GM12872 (cell line): ENCODE data around the gene KRTAP9-6.

Experiments
- TF ChIP-seq, protein P1 (sequence below): IDR thresholded peaks from 3 replicates; pipeline ENCODE4 v1.5.1; 2011; ENCODE audit warnings: low read depth, mild to moderate bottlenecking, low read length, moderate library complexity; ENCODE audit not compliant: insufficient read depth

KRTAP9-6 gene

DNA sequence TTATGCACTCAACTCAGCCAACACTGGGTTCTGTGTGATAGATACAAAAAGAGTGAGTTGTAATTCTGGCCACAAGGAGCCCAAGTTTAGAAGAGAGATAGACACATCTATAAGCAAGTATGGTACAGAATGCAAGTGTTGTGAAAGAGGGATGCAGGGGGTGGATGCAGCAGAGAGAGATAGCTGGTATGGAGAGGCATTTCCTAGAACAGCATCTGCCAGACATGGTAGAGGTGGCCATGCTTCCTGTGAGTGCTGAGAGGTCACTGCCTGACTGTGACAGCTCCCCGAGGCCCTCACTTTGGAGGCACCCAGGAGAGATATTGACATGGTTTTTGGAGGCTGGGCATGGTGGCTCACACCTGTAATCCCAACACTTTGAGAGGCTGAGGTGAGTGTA lies 45.9 kb downstream of the KRTAP9-6 start:
- TF ChIP-seq, protein P1, sequence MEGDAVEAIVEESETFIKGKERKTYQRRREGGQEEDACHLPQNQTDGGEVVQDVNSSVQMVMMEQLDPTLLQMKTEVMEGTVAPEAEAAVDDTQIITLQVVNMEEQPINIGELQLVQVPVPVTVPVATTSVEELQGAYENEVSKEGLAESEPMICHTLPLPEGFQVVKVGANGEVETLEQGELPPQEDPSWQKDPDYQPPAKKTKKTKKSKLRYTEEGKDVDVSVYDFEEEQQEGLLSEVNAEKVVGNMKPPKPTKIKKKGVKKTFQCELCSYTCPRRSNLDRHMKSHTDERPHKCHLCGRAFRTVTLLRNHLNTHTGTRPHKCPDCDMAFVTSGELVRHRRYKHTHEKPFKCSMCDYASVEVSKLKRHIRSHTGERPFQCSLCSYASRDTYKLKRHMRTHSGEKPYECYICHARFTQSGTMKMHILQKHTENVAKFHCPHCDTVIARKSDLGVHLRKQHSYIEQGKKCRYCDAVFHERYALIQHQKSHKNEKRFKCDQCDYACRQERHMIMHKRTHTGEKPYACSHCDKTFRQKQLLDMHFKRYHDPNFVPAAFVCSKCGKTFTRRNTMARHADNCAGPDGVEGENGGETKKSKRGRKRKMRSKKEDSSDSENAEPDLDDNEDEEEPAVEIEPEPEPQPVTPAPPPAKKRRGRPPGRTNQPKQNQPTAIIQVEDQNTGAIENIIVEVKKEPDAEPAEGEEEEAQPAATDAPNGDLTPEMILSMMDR: no peak

DNA sequence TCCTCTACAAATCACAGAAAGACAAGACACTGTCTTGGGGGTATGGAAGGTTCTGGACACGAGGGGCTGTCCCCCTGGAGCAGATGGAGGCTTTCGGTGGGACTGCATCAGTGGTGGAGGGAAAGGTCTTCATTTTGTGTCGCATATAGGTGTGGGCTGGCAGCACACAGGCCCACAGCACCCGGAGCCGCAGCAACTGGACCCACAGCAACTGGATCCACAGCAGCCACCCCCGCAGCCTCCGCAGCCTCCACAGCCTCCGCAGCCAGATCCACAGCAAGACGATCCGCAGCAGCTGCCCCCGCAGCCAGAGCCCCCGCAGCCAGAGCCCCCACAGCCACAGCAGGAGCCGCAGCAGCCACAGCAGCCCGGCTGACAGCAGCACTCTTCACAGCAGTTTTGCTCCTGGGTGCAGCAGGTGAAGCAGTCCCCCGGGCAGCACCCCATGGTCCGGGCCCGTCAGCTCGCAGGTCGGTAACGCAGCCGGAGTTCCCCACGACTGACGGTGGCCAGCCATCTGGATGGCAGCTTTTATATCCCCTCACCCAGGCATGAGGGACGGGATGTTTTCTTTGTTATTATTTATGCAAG lies 50.1 kb downstream of the KRTAP9-6 start, which contains the start of gene KRTAP17-1:
Gene KRTAP17-1, minus strand, starts transcription at position 507 of the 591 bp plus-strand sequence. Its CDS starts 60 bp downstream, at position 447.
- TF ChIP-seq, protein P1: no peak
